Neutrophil (primary cell): ENCODE results near the gene TRAF1.

Experiments
- H3K27ac ChIP-seq: fragments of 200-600 bp; sonication (generic); 2 replicates; pipeline ENCODE4 v1.5.1; 2016; ENCODE audit warnings: mild to moderate bottlenecking, moderate library complexity
- H3K27me3 ChIP-seq: fragments of 200-600 bp; sonication (generic); 2 replicates; pipeline ENCODE4 v1.6.0; 2016; ENCODE audit warnings: mild to moderate bottlenecking
- H3K36me3 ChIP-seq: fragments of 200-600 bp; sonication (generic); 2 replicates; pipeline ENCODE4 v1.5.1; 2017
- H3K4me1 ChIP-seq, 2 experiments: fragments of 200-600 bp in 1 of 2; sonication (generic) in 1 of 2; 1 replicate in 1 of 2; 2 replicates in 1 of 2; pipeline versions ENCODE4 v1.5.1 to v1.6.1; 2013 to 2016; ENCODE audit warnings: low read depth in 1 of 2, low read length in 1 of 2, mild to moderate bottlenecking in 1 of 2, moderate library complexity in 1 of 2; ENCODE audit not compliant: control insufficient read depth in 1 of 2, insufficient read depth in 1 of 2
- H3K4me3 ChIP-seq, 2 experiments: fragments of 200-600 bp in 1 of 2; sonication (generic) in 1 of 2; 1 replicate in 1 of 2; 2 replicates in 1 of 2; pipeline ENCODE4 v1.5.1; 2013 to 2016; ENCODE audit warnings: low read depth in 1 of 2, low read length in 1 of 2, mild to moderate bottlenecking in 1 of 2, moderate library complexity in 1 of 2
- H3K9me3 ChIP-seq: fragments of 200-600 bp; sonication (generic); 2 replicates; pipeline ENCODE4 v1.5.1; 2016
- TF ChIP-seq, protein P1 (sequence below): fragments of 200-600 bp; sonication (generic); IDR thresholded peaks from 2 replicates; pipeline ENCODE4 v1.5.1; 2016; ENCODE audit warnings: antibody characterized with exemption

TRAF1 gene

DNA sequence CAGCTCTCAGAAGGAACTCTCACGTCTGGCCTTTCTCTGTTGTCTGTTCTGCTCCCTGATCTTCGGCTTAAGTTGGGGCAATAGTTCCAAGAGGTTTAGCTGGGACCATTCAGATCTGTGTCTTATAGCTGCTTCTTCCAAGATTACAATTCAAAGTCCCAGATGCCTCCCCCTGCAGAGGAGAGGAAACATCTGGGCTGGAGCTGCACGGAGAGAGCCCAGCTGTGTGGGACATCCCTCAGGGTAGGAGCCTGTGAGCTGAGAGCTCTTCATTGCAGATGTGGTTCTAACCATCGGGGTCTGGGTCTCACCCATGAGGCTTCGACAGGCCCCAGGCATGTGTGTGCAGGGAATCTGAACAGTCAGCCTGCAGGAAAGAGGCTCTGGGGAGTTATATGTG lies 40.6 kb downstream of the TRAF1 start:
- Histone ChIP-seq H3K27ac (no peak overlapping the region), H3K36me3 (no peaks in the 10 kb centered on the region), H3K4me1 (no peaks in the 10 kb centered on the region), H3K4me3 (no peak overlapping the region), H3K27me3 (no peaks in the 10 kb centered on the region), H3K9me3 (no peaks in the 10 kb centered on the region)
- TF ChIP-seq, protein P1, sequence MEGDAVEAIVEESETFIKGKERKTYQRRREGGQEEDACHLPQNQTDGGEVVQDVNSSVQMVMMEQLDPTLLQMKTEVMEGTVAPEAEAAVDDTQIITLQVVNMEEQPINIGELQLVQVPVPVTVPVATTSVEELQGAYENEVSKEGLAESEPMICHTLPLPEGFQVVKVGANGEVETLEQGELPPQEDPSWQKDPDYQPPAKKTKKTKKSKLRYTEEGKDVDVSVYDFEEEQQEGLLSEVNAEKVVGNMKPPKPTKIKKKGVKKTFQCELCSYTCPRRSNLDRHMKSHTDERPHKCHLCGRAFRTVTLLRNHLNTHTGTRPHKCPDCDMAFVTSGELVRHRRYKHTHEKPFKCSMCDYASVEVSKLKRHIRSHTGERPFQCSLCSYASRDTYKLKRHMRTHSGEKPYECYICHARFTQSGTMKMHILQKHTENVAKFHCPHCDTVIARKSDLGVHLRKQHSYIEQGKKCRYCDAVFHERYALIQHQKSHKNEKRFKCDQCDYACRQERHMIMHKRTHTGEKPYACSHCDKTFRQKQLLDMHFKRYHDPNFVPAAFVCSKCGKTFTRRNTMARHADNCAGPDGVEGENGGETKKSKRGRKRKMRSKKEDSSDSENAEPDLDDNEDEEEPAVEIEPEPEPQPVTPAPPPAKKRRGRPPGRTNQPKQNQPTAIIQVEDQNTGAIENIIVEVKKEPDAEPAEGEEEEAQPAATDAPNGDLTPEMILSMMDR: no peak

DNA sequence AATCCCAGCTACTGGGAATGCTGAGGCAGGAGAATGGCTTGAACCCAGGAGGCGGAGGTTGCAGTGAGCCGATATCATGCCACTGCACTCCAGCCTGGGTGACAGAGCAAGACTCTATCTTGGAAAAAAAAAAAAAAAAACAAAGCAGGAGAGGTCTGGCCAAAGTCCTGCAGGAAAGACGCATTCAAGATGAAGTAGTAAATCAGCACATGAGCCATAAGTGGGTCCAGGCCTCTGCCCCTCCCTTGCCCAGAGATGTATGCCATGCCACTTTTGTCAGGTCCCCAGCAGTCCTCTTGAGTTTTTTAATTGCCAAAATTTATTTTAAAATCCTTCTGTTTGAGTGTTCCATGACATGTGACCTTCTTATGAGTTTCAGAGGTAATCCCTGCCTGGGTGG lies 41.1 kb downstream of the TRAF1 start:
- Histone ChIP-seq H3K36me3 (no peaks in the 10 kb centered on the region), H3K4me1 (no peaks in the 10 kb centered on the region), H3K9me3 (no peaks in the 10 kb centered on the region), H3K27me3 (no peaks in the 10 kb centered on the region), H3K4me3 (no peak overlapping the region), H3K27ac (no peak overlapping the region)
- TF ChIP-seq, protein P1: no peak

DNA sequence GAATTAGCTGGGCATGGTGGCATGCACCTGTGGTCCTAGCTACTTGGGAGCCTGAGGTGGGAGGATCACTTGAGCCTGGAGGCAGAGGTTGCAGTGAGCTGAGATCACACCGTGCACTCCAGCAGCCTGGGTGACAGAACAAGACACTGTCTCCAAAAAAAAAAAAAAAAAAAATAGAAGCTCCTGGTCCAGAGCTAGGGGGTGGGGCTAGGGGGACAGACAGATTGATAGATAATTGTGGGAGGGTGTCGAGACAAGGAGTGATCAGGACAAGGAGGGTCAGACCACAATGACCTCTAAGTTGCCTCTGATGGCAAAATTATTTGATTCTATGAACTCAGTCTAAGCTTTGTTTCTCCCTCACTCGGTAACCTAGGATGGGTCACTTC lies 43.0 kb downstream of the TRAF1 start:
- H3K9me3 ChIP-seq: no peaks in the 10 kb centered on the region
- TF ChIP-seq, protein P1: no peak
- no peaks in the 10 kb centered on the region for H3K27me3 ChIP-seq
- H3K4me1 ChIP-seq: no peaks in the 10 kb centered on the region
- H3K36me3 ChIP-seq: no peaks in the 10 kb centered on the region
- H3K27ac ChIP-seq: no peak overlapping the region
- no peak overlapping the region for H3K4me3 ChIP-seq

GRCh38 chr9:120882935-120883607 lies 43.5 kb downstream of the TRAF1 start:
- no peaks in the 10 kb centered on the region for H3K27me3 ChIP-seq
- no peak overlapping the region for H3K4me3 ChIP-seq
- H3K36me3 ChIP-seq: no peaks in the 10 kb centered on the region
- no peaks in the 10 kb centered on the region for H3K9me3 ChIP-seq
- peaks cover 0 to under 1% of the 10 kb centered on the region in 2 experiments for H3K4me1 ChIP-seq
- TF ChIP-seq, protein P1: no peak
- no peak overlapping the region for H3K27ac ChIP-seq

DNA sequence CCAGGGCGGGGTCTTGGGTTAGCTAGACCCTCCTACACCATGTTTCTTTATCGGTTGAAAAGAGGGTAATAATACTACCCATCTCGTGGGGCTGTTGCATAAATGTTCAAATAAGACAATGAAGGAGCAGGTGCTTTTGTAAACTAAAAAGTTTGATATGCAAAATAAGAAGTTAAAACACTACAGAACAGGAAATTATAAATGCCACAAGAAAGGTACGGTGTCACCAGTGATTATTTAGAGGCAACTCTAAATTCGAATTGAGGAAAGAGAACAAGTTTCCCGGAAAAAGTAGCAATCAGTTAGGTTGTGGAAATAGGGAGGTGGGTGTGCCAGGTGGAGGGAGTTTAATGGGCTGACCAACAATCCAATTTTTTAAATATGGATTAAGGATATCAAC lies 47.1 kb downstream of the TRAF1 start:
- Histone ChIP-seq H3K4me3 (no peak overlapping the region), H3K27me3 (no peaks in the 10 kb centered on the region), H3K27ac (no peak overlapping the region), H3K36me3 (no peaks in the 10 kb centered on the region), H3K4me1 (peaks cover 17 to 20% of the 10 kb centered on the region in 2 experiments), H3K9me3 (no peaks in the 10 kb centered on the region)
- TF ChIP-seq, protein P1: no peak
